ENCODE data around the gene DCLRE1C. TPM values are rescaled to one million over a fixed set of nuclear protein-coding genes. Genes with fewer than 3 reads are reported as not detected.

Gene DCLRE1C
- total and polyA plus RNA-seq, 9 of the 15 experiments (the other 6 are each of a cell fraction or from before 2014, with no cell fraction given): 8.8 to 22.2 (median 13.9) TPM

DNA sequence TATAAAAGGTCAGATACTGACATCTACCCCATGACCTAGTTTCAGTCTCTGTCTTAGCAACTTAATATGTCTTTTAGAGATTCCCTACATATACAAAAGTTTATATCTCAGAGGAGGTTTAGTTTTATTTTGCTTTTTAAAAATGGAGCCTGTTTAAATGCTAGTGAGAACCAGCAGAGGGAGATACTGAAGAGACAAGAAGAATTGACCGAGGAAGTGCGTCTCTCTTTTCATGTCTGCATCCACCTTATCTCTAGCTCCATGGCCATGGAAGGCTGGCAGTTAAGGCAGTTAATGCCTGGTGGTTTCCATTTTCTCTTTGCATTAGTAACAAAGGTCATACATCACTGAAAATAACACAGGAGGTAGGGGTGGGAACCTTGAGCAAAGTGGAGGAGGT lies 64.6 kb downstream of the DCLRE1C start (continued):
- TF ChIP-seq, protein P1, sequence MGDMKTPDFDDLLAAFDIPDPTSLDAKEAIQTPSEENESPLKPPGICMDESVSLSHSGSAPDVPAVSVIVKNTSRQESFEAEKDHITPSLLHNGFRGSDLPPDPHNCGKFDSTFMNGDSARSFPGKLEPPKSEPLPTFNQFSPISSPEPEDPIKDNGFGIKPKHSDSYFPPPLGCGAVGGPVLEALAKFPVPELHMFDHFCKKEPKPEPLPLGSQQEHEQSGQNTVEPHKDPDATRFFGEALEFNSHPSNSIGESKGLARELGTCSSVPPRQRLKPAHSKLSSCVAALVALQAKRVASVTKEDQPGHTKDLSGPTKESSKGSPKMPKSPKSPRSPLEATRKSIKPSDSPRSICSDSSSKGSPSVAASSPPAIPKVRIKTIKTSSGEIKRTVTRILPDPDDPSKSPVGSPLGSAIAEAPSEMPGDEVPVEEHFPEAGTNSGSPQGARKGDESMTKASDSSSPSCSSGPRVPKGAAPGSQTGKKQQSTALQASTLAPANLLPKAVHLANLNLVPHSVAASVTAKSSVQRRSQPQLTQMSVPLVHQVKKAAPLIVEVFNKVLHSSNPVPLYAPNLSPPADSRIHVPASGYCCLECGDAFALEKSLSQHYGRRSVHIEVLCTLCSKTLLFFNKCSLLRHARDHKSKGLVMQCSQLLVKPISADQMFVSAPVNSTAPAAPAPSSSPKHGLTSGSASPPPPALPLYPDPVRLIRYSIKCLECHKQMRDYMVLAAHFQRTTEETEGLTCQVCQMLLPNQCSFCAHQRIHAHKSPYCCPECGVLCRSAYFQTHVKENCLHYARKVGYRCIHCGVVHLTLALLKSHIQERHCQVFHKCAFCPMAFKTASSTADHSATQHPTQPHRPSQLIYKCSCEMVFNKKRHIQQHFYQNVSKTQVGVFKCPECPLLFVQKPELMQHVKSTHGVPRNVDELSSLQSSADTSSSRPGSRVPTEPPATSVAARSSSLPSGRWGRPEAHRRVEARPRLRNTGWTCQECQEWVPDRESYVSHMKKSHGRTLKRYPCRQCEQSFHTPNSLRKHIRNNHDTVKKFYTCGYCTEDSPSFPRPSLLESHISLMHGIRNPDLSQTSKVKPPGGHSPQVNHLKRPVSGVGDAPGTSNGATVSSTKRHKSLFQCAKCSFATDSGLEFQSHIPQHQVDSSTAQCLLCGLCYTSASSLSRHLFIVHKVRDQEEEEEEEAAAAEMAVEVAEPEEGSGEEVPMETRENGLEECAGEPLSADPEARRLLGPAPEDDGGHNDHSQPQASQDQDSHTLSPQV (IDR thresholded peaks at IDR 0.05): peak; percentile 54; the same call in 1 of the 2 replicates
- TF ChIP-seq, protein P2, sequence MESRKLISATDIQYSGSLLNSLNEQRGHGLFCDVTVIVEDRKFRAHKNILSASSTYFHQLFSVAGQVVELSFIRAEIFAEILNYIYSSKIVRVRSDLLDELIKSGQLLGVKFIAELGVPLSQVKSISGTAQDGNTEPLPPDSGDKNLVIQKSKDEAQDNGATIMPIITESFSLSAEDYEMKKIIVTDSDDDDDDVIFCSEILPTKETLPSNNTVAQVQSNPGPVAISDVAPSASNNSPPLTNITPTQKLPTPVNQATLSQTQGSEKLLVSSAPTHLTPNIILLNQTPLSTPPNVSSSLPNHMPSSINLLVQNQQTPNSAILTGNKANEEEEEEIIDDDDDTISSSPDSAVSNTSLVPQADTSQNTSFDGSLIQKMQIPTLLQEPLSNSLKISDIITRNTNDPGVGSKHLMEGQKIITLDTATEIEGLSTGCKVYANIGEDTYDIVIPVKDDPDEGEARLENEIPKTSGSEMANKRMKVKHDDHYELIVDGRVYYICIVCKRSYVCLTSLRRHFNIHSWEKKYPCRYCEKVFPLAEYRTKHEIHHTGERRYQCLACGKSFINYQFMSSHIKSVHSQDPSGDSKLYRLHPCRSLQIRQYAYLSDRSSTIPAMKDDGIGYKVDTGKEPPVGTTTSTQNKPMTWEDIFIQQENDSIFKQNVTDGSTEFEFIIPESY (CRISPR knock-in tag; IDR thresholded peaks at IDR 0.05): no peak
- TF ChIP-seq MCM5 (IDR thresholded peaks at IDR 0.05; ENCODE audit: low read depth): no peak
- peak; percentile 66 for TF ChIP-seq TEAD4 (IDR thresholded peaks at IDR 0.05; ENCODE audit: low read length)
- TF ChIP-seq TEAD4 (CRISPR knock-in tag; IDR thresholded peaks at IDR 0.05; ENCODE audit: borderline replicate concordance): no peak
- peak; percentile 84 for TF ChIP-seq FOXM1 (IDR thresholded peaks at IDR 0.05; ENCODE audit: low read depth)
- TF ChIP-seq FOXM1 (CRISPR knock-in tag; IDR thresholded peaks at IDR 0.05; ENCODE audit: low read depth): no peak
- TF ChIP-seq DPF2 (IDR thresholded peaks at IDR 0.05): peak; percentile 76
- TF ChIP-seq, protein P3, sequence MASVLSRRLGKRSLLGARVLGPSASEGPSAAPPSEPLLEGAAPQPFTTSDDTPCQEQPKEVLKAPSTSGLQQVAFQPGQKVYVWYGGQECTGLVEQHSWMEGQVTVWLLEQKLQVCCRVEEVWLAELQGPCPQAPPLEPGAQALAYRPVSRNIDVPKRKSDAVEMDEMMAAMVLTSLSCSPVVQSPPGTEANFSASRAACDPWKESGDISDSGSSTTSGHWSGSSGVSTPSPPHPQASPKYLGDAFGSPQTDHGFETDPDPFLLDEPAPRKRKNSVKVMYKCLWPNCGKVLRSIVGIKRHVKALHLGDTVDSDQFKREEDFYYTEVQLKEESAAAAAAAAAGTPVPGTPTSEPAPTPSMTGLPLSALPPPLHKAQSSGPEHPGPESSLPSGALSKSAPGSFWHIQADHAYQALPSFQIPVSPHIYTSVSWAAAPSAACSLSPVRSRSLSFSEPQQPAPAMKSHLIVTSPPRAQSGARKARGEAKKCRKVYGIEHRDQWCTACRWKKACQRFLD (CRISPR knock-in tag; IDR thresholded peaks at IDR 0.05): 0 out of 2 replicates have a peak, but pooled peaks have one; percentile 28
- TF ChIP-seq DNMT1 (IDR thresholded peaks at IDR 0.05): no peak
- no peak for TF ChIP-seq WHSC1 (IDR thresholded peaks at IDR 0.05; ENCODE audit: low read length)
- TF ChIP-seq, protein P4, sequence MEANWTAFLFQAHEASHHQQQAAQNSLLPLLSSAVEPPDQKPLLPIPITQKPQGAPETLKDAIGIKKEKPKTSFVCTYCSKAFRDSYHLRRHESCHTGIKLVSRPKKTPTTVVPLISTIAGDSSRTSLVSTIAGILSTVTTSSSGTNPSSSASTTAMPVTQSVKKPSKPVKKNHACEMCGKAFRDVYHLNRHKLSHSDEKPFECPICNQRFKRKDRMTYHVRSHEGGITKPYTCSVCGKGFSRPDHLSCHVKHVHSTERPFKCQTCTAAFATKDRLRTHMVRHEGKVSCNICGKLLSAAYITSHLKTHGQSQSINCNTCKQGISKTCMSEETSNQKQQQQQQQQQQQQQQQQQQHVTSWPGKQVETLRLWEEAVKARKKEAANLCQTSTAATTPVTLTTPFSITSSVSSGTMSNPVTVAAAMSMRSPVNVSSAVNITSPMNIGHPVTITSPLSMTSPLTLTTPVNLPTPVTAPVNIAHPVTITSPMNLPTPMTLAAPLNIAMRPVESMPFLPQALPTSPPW (CRISPR knock-in tag; IDR thresholded peaks at IDR 0.05): peak; percentile 38; the same call in 1 of the 2 replicates
- peak; percentile 45; the same call in 1 of the 2 replicates for TF ChIP-seq ELF1 (tag; IDR thresholded peaks at IDR 0.05)
- peak; percentile 25; the same call in 1 of the 2 replicates for TF ChIP-seq MECOM (CRISPR knock-in tag; IDR thresholded peaks at IDR 0.05)
- TF ChIP-seq, protein P5, sequence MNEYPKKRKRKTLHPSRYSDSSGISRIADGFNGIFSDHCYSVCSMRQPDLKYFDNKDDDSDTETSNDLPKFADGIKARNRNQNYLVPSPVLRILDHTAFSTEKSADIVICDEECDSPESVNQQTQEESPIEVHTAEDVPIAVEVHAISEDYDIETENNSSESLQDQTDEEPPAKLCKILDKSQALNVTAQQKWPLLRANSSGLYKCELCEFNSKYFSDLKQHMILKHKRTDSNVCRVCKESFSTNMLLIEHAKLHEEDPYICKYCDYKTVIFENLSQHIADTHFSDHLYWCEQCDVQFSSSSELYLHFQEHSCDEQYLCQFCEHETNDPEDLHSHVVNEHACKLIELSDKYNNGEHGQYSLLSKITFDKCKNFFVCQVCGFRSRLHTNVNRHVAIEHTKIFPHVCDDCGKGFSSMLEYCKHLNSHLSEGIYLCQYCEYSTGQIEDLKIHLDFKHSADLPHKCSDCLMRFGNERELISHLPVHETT (CRISPR knock-in tag; conservative IDR thresholded peaks at IDR 0.05 in 1 of 2, IDR thresholded peaks at IDR 0.05 in 1 of 2): peak in 1 of 2 experiments; percentile 72; a peak in 2 of 4 replicates
- no peak for TF ChIP-seq JUND (IDR thresholded peaks at IDR 0.05; ENCODE audit: borderline replicate concordance, low read depth, low read length)
- no peak; the same call in 2 of the 3 replicates for TF ChIP-seq JUND (tag; IDR thresholded peaks at IDR 0.05; ENCODE audit: borderline replicate concordance, low read depth, low read length)
- peak; percentile 81 for TF ChIP-seq CBFA2T3 (IDR thresholded peaks at IDR 0.05)
- TF ChIP-seq CSDE1 (IDR thresholded peaks at IDR 0.05): no peak
